GM12875 (cell line): Measurements from ENCODE around the gene HERC3.
A peak's percentile ranks its signal among the peaks of the same experiment; 100 is the strongest.

Experiments
- H3K4me3 ChIP-seq: one replicate; pipeline ENCODE4 v1.5.1; 2011; ENCODE audit warnings: low read depth, low read length, control low read depth
- CTCF ChIP-seq: IDR thresholded peaks from 2 replicates; pipeline ENCODE4 v1.5.1; 2011; ENCODE audit warnings: low read depth, mild to moderate bottlenecking, control low read depth, inconsistent platforms, low read length, moderate library complexity, borderline replicate concordance; ENCODE audit not compliant: insufficient read depth

Gene HERC3

GRCh38 chr4:88674979-88675378 is 82.7 kb downstream of the HERC3 start:
- no peak overlapping the region for H3K4me3 ChIP-seq
- TF ChIP-seq CTCF, result no peak

GRCh38 chr4:88675543-88675942 is 83.3 kb downstream of the HERC3 start:
- H3K4me3 ChIP-seq, result no peak overlapping the region
- TF ChIP-seq CTCF, result no peak

GRCh38 chr4:88681209-88681608 is 88.9 kb downstream of the HERC3 start:
- H3K4me3 ChIP-seq, result no peak overlapping the region
- TF ChIP-seq CTCF, result no peak

- TF ChIP-seq CTCF, result no peak
- H3K4me3 ChIP-seq, result no peak overlapping the region
These were observed 98.1 kb downstream of the HERC3 start for GRCh38 chr4:88690355-88690754.

- no peak for TF ChIP-seq CTCF
These were observed 101.5 kb downstream of the HERC3 start for GRCh38 chr4:88693792-88694191.

GRCh38 chr4:88696630-88697029 is 104.3 kb downstream of the HERC3 start:
- no peak overlapping the region for H3K4me3 ChIP-seq
- no peak for TF ChIP-seq CTCF

More at GRCh38 chr4:88693792-88694191, 101.5 kb downstream of the HERC3 start:
- H3K4me3 ChIP-seq, result no peak overlapping the region

- no peak for TF ChIP-seq CTCF
- H3K4me3 ChIP-seq, result peak overlapping the region; percentile 62
These were observed 104.9 kb downstream of the HERC3 start for GRCh38 chr4:88697141-88697540.
